ENCODE results near the gene DAO. TPM values are rescaled to one million over a fixed set of nuclear protein-coding genes. Genes with fewer than 3 reads are reported as not detected.

The DAO gene
- polyA plus RNA-seq = not detected

DNA sequence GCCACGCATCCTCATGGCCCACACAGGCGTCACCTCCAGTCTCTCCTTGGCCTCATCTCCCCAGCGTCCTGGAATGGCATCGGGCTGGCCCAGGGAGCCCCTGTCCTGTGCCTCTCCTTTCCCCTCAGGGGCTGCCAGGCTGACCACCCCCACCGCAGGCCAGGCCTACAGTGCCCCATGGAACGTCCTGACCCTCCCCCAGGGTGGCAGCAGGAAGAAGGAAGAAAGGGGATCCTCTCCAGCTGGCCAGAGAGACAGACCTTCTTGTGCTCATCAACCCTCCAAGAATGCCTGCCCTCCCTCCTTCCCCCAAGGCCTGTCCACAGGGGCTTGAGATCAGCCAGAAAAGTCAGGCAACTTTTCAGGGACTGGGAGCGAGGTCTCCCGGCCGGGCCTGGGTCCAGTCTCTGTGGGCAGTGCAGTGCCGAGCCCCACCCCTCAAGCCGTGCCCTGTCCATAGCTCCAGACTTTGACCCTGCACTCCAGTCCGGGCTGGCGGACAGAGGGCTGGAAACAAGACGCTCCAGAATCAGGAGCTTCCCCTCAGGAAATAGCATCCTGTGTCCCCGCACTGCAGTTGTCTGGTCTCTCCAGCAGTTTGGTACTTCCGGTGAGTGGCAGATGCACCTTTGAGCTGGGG lies at the start of gene DAO:
DAO (plus strand) TSS at position 478 of the 640 bp plus-strand sequence. CDS start 4,915 bp downstream, outside the sequence.
- peaks cover 1 to 5% of the 10 kb centered on the region in 2 donors for H3K4me1 Mint-ChIP-seq

DNA sequence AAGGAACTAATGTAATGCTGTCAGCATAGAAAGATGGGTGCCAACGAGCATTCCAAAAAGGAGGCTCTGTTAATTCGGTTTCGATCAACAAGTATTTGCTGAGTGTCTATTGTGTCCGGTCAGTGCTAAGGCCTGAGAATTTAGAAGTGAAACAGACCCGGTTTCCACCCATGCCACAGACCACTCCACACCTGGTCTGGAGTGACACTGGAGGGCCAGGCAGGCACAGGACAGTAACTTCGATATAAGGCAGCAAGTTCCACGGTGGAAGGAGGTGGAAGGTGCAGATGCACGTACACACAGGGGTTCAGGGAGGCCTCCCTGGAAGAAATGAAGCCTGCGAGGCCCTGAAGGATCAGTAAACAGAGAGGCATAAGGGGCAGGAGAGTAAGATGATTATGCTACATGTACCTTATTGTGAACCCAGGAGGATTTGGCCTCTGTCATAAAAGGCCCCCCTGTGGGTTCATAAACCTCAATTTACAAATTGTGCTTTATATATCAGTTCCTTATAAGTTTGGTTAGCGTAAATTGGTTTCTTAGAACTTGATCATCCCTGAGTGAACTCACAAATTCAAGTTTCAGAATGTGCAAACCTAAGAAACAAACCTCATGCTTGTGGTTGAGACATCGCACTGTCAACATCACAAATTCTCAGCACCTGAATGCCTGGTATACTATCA lies 48.4 kb upstream of the DAO start:
- peak; percentile 31 to 44 (median 44) for DNase-seq
- H3K4me3 Mint-ChIP-seq = peak overlapping the region; percentile 65 to 78 (median 71)

More for the DNA sequence above, at the start of gene DAO:
- Mint-ChIP-seq H3K36me3 (no peaks in the 10 kb centered on the region), H3K27ac (no peak within 1 kb of the TSS), H3K27me3 (ENCODE audit: low read depth in 3 of 3) (no peaks in the 10 kb centered on the region), H3K9me3 (no peaks in the 10 kb centered on the region), H3K4me3 (no peak within 1 kb of the TSS)
- no peak for DNase-seq

DNA sequence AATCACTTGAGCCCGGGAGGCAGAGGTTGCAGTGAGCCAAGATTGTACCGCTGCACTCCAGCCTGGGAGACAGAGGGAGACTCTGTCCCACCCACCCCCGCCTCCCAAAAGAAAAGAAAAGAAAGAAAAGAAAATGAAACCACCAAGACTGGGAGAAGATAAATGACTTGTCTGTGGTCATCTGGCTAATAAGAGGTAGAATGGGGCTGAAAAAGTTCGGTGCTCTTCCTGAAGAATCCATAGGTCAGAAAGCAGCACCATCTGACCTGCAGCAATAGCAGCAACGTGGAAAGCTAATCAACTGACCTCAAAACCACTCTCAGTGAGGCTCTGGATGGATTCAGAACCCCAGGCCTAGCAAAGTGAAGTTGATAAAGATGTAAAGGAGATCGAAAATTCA lies 47.7 kb upstream of the DAO start:
- DNase-seq = no peak
- Mint-ChIP-seq H3K4me1 (peaks cover 81 to 95% of the 10 kb centered on the region in 2 donors), H3K27me3 (ENCODE audit: low read depth in 3 of 3) (peaks cover 0 to 3% (median 3%) of the 10 kb centered on the region in 3 donors), H3K4me3 (peak overlapping the region; percentile 65 to 78 (median 71)), H3K9me3 (no peaks in the 10 kb centered on the region), H3K27ac (peak overlapping the region; percentile 93 to 98 (median 97)), H3K36me3 (peaks cover 0 to 26% (median 3%) of the 10 kb centered on the region in 3 donors)

More for the DNA sequence above, 48.4 kb upstream of the DAO start:
- Mint-ChIP-seq H3K27me3 (ENCODE audit: low read depth in 3 of 3) (peaks cover 0 to 5% (median 3%) of the 10 kb centered on the region in 3 donors), H3K36me3 (peaks cover 0 to 26% (median 3%) of the 10 kb centered on the region in 3 donors), H3K9me3 (no peaks in the 10 kb centered on the region), H3K27ac (peak overlapping the region; percentile 93 to 98 (median 97)), H3K4me1 (peaks cover 81 to 95% of the 10 kb centered on the region in 2 donors)

DNA sequence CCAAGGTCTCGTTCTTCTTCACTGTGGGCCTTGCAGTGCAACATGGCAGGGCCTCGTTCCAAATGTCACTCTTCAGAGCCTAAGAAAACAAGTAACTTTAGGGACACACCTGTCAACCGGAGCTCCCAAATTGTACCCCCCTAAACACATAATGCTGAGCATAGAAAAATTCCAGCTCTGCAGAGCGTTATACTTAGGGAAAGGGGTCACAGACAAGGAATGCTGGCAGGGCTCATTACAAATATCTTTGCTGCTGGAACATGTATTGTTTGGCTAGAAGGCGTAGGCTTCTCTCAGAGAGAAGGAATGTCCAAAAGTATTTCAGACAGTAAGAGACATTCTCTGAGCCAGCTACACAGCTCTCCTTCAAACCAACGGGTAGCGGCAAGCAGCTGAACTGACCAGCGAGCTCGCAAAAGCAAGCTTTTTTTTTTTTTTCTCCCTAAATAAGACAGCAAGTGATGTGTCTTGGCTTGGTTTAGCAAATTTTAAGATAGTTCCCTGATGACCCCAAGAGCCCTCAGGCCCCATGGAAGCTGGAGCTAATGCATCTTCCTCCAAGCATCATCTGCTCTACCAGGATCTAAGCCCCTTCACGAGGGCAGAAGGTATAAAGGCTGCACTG lies 47.0 kb upstream of the DAO start:
- Mint-ChIP-seq H3K27ac (peak overlapping the region; percentile 93 to 98 (median 97)), H3K4me3 (peak overlapping the region in 4 of 5 donors; percentile 1 to 78 (median 58)), H3K36me3 (peaks cover 0 to 26% (median 3%) of the 10 kb centered on the region in 3 donors), H3K27me3 (ENCODE audit: low read depth in 3 of 3) (peaks cover 0 to 3% (median 3%) of the 10 kb centered on the region in 3 donors), H3K9me3 (no peaks in the 10 kb centered on the region), H3K4me1 (peaks cover 81 to 95% of the 10 kb centered on the region in 2 donors)
- DNase-seq = no peak

DNA sequence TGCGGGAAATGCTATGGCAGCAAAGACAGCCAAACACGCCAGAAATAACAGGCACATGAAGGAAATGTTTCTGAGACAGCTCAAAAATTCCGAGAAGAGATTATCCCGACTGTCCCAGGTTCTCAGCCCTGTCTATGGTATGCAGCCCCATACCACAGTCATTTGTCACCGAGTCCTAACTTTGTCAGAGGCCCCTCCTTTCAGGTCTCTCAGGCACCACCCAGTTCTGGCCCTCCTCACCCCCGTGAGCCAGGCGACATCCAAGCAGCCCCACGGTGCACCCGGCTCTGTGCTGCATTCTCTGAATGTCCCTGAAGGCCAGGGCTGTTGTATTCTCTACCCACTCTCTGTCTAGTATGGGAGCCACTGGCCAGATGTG lies 46.5 kb upstream of the DAO start:
- peaks cover 83 to 95% of the 10 kb centered on the region in 2 donors for H3K4me1 Mint-ChIP-seq
- H3K36me3 Mint-ChIP-seq = peaks cover 0 to 26% (median 3%) of the 10 kb centered on the region in 3 donors
- peak overlapping the region in 3 of 5 donors; percentile 1 to 41 (median 40) for H3K4me3 Mint-ChIP-seq
- H3K27me3 Mint-ChIP-seq (ENCODE audit: low read depth in 3 of 3) = peaks cover 1 to 7% (median 6%) of the 10 kb centered on the region in 3 donors
- H3K9me3 Mint-ChIP-seq = no peaks in the 10 kb centered on the region
- no peak for DNase-seq
- H3K27ac Mint-ChIP-seq = peak overlapping the region in 5 of 6 donors; percentile 69 to 98 (median 97)

DNA sequence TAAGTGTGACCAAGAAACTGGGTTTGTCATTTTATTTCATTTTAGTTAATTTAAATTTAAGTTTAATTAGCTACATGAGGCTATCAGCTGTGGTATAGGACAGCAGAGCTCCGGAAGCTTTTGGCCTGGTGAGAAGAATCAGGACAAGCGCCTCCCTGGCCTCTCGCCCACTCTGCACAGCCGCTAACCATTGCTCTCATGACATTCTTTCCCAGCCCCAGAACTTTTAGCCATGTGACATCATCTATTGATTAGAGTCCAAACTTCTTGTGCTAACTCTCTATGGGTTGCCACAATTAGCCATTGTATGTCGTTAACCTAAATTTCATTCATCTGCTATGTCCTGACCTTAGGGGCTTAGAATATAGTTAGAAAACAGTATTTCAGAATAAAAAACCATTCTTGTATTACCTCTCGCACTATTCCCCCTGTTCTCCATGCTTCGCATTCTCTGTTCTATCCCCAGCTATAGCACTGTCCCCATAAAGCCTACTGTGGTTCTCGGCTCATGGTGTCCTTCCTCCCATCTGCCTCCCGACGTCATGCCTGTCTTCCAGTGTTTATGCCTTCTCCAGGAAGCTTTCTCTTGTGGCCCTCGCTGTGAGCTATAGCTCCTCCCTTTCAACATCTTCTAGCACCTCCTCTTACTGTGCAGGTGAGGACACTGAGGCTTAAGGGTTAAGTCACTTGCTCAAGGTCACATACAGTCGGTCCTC lies 46.0 kb upstream of the DAO start:
- Mint-ChIP-seq H3K4me1 (peaks cover 85 to 95% of the 10 kb centered on the region in 2 donors), H3K4me3 (peak overlapping the region in 1 of 5 donors; percentile 41), H3K27ac (peak overlapping the region; percentile 24 to 98 (median 95)), H3K9me3 (no peaks in the 10 kb centered on the region), H3K36me3 (peaks cover 0 to 24% (median under 1%) of the 10 kb centered on the region in 3 donors), H3K27me3 (ENCODE audit: low read depth in 3 of 3) (peaks cover 3 to 12% (median 11%) of the 10 kb centered on the region in 3 donors)
- no peak for DNase-seq

DNA sequence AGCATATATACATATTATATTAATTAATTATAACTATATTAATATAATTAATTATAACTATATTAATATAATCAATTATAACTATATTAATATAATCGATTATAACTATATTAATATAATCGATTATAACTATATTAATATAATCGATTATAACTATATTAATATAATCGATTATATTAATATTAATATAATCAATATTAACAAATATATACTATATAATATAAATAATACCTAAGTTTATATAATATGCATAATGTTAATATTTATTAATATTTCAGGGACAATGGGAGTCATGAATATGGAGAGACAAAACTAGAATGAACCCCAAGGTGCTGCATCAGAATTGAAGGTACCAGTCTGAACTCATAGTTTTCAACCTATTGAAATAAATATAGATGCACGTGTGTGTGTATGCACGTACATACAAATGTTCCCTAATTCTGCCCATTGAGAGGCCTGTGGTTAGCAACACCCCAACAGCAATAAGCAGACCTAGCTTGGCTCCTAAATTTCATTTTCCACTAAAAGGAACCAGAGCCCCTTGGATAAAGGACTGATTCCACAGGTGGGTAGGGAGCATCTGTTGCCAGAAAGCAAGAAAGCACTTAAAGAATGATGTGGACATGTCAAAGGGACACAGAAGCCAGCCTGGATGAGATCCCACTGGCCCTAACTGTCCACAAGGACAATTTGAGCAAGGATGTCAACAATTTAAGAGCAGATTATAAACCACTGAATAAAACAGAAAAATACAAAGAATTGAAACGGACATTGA lies 43.8 kb upstream of the DAO start:
- Mint-ChIP-seq H3K9me3 (no peaks in the 10 kb centered on the region), H3K36me3 (peaks cover 0 to 23% (median 0%) of the 10 kb centered on the region in 3 donors), H3K27me3 (ENCODE audit: low read depth in 3 of 3) (peaks cover 3 to 14% (median 11%) of the 10 kb centered on the region in 3 donors), H3K4me3 (peak overlapping the region in 3 of 5 donors; percentile 6 to 38 (median 11)), H3K4me1 (peaks cover 88 to 96% of the 10 kb centered on the region in 2 donors), H3K27ac (peak overlapping the region; percentile 84 to 98 (median 95))
- no peak for DNase-seq

DNA sequence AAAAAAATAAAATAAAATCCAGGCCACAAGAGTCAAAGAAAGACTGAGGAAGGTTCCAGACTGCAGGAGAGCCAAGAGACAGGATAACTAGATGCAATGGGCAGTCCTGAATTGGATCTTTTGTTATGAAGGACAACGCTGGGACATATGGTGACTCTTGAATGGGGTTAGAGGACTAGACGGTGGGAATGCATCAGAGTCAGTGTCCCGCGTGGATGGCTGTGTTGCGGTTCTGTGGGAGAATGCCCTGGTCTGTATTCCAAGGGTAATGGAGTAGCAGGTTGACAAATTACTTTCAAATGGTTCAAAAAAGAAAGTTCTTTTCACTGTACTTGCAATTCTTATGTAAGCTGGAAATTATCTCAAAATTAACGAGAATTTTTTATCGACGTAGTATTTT lies 42.7 kb upstream of the DAO start:
- H3K4me3 Mint-ChIP-seq = peak overlapping the region in 4 of 5 donors; percentile 20 to 66 (median 48)
- DNase-seq = no peak
- H3K4me1 Mint-ChIP-seq = peaks cover 78 to 88% of the 10 kb centered on the region in 2 donors
- peaks cover 0 to 22% (median 0%) of the 10 kb centered on the region in 3 donors for H3K36me3 Mint-ChIP-seq
- H3K27ac Mint-ChIP-seq = peak overlapping the region; percentile 92 to 98 (median 96)
- peaks cover 3 to 12% (median 11%) of the 10 kb centered on the region in 3 donors for H3K27me3 Mint-ChIP-seq (ENCODE audit: low read depth in 3 of 3)
- H3K9me3 Mint-ChIP-seq = no peaks in the 10 kb centered on the region

DNA sequence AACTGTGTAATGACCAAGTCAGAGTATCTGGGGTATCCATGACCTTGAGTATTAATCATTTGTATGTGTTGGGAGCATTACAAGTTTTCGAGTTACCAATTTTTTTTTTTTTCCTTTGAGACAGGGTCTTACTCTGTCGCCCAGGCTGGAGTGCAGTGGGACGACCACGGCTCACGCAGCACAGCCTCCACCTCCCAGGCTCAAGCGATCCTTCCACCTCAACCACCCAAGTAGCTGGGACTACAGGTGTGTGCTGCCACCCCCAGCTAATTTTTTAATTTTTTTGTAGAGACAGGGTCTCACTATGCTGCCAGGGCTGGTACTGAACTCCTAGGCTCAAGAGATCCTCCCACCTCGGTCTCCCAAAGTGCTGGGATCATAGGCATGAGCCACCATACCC lies 42.2 kb upstream of the DAO start:
- H3K36me3 Mint-ChIP-seq = peaks cover 0 to 23% (median 0%) of the 10 kb centered on the region in 3 donors
- H3K4me1 Mint-ChIP-seq = peaks cover 74 to 88% of the 10 kb centered on the region in 2 donors
- no peaks in the 10 kb centered on the region for H3K9me3 Mint-ChIP-seq
- H3K4me3 Mint-ChIP-seq = peak overlapping the region in 4 of 5 donors; percentile 20 to 84 (median 78)
- no peak for DNase-seq
- H3K27ac Mint-ChIP-seq = peak overlapping the region; percentile 92 to 98 (median 96)
- H3K27me3 Mint-ChIP-seq (ENCODE audit: low read depth in 3 of 3) = peaks cover 3 to 11% (median 11%) of the 10 kb centered on the region in 3 donors

DNA sequence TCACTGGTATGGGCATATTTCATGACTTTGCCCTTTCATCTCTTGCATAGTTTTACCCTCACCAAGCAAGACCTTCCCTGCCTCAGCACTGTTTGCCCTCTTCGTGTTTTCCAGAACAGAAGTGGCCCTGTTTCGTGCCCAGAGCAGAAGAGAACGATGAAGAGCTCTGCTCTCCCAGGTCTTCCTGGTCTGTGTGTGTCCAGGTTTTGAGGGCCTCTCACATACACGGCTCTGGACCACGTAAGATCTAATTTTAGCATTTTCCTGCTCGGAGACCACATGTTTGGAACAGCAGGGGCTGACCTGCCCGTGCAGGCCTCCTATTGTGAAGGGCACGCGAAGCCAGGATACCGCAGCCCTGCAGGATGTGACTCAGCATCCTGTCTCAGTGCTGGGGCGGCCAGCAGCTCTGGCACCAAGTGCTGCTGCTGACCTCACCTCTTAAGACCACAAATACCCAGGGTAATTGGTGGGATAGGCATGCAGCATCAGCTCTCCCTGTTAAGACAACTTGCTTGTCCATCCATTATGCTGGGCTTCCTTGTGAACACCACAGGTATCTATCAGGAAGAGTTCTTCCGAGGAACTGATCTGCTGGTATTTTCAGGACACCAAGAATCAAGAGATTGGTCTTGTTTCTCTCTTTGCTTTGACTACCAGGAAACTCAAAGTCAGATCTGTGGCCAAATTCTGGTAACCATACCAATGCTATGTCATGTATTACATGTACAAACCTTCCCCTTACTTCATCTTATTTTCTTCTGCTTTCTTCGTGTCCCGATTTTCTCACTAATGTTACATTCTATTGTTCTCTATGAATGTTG lies 41.5 kb upstream of the DAO start:
- DNase-seq = peak; percentile 86 to 87 (median 87)
- peaks cover 0 to 21% (median 0%) of the 10 kb centered on the region in 3 donors for H3K36me3 Mint-ChIP-seq
- no peaks in the 10 kb centered on the region for H3K9me3 Mint-ChIP-seq
- peaks cover 3 to 11% (median 11%) of the 10 kb centered on the region in 3 donors for H3K27me3 Mint-ChIP-seq (ENCODE audit: low read depth in 3 of 3)
- H3K4me3 Mint-ChIP-seq = peak overlapping the region; percentile 72 to 84 (median 80)
- peaks cover 69 to 86% of the 10 kb centered on the region in 2 donors for H3K4me1 Mint-ChIP-seq
- peak overlapping the region; percentile 92 to 98 (median 96) for H3K27ac Mint-ChIP-seq

DNA sequence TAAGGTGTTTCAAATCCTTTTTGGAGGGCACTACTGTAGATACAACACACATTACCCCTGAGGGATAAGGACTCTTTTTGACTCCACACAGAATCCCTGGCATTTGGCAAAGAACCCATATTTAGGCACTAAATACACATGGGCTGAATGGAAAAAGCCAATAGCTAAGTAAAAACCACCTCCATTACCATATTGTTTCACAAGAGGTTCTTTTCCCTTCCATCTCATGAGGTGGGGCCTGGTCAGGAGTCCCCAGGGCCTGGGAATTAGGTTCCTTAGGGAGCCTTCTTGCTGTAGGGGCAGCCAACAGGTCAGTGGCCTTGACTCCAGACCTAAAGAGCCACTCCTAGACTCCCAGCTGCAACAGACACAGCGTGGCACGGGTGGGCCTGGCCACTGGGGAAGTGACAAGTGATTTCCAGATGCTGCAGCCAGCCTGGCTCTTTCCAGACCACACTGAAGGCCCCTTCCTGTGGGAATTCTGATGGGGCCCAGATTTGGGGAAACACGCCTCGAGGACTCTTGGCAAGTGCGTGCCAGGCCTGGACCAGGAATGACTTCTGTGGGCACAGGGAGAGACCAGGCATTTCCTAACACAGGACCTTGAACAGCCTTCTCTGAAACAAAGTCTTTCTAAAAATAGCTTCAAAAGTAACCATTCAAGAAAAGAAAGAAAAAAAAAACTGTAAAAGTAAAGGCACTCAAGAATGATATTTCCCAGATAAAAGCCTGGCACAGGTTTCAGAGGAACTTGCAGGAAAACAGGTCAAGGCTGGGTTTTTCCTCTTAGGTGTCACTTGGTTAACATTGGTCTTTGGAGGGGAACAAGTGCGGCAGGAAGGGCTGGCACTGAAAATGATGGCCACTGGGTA lies 40.6 kb upstream of the DAO start:
- H3K9me3 Mint-ChIP-seq = no peaks in the 10 kb centered on the region
- H3K36me3 Mint-ChIP-seq = peaks cover 0 to 14% (median 0%) of the 10 kb centered on the region in 3 donors
- peaks cover 3 to 11% (median 11%) of the 10 kb centered on the region in 3 donors for H3K27me3 Mint-ChIP-seq (ENCODE audit: low read depth in 3 of 3)
- H3K27ac Mint-ChIP-seq = peak overlapping the region; percentile 92 to 98 (median 96)
- DNase-seq = no peak
- peak overlapping the region; percentile 72 to 84 (median 80) for H3K4me3 Mint-ChIP-seq
- H3K4me1 Mint-ChIP-seq = peaks cover 64 to 77% of the 10 kb centered on the region in 2 donors

Measured in immature natural killer cell (primary cell).